ENCODE results near the gene ARL3.

DNA sequence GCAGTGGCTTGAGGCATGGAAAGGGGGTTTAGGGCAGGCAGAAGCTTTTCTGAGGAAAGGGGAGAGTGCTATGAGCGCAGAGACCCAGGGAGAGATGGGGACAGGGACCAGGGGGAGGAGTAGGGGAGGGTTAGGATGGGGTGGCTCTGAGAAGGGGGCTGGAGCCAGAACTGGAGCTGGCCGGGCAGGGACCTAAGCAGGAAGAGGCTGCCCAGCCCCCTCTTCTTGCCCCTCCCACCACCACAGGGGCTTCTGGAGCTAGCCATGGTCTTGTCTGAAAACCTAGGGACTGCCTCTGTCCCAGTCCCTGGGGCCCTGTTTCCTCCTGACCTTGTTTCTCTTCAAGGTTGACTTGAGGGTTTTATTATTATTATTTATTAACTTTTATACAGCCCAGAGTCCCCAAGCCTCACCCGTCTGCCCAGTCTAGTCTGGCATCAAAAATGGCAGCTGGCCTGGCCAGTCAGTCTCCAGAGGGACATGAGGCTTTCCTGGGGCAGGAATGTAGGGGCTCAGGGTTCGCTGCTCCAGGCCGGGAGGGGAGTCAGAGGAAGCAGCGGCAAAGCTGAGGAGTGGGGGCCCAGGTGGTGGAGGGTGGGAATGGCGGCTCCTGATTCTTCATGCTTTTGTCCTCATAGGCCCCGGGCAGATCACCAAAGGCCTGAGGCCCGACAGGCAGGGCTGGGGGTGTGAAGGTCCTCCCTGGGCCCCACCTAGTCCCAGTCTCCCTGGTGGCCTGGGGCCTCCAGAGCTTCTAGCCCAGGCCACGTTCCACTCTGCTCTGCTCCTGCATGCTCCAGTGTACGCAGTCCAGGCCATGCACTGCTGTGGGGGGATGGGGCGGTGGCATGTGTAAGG lies 64.2 kb downstream of the ARL3 start:
- TF ChIP-seq MXI1 (IDR thresholded peaks at IDR 0.05; ENCODE audit: borderline replicate concordance, low read depth, low read length) (no peak), POLR2A (IDR thresholded peaks at IDR 0.05; ENCODE audit: low read depth, low read length) (no peak), MAFK (IDR thresholded peaks at IDR 0.05; ENCODE audit: low read depth, low read length) (no peak), CEBPB (IDR thresholded peaks at IDR 0.05; ENCODE audit: low read depth, low read length) (no peak), MAZ (IDR thresholded peaks at IDR 0.05; ENCODE audit: borderline replicate concordance, low read depth, low read length) (no peak), CHD1 (IDR thresholded peaks at IDR 0.05; ENCODE audit: low read depth, low read length) (no peak), FOS (IDR thresholded peaks at IDR 0.05; ENCODE audit: low read depth, low read length) (no peak), RCOR1 (IDR thresholded peaks at IDR 0.05; ENCODE audit: insufficient replicate concordance, low read length) (no peak)
- TF ChIP-seq, protein P1, sequence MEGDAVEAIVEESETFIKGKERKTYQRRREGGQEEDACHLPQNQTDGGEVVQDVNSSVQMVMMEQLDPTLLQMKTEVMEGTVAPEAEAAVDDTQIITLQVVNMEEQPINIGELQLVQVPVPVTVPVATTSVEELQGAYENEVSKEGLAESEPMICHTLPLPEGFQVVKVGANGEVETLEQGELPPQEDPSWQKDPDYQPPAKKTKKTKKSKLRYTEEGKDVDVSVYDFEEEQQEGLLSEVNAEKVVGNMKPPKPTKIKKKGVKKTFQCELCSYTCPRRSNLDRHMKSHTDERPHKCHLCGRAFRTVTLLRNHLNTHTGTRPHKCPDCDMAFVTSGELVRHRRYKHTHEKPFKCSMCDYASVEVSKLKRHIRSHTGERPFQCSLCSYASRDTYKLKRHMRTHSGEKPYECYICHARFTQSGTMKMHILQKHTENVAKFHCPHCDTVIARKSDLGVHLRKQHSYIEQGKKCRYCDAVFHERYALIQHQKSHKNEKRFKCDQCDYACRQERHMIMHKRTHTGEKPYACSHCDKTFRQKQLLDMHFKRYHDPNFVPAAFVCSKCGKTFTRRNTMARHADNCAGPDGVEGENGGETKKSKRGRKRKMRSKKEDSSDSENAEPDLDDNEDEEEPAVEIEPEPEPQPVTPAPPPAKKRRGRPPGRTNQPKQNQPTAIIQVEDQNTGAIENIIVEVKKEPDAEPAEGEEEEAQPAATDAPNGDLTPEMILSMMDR (conservative IDR thresholded peaks at IDR 0.05; ENCODE audit: low read depth, low read length): no peak
- TF ChIP-seq, protein P2, sequence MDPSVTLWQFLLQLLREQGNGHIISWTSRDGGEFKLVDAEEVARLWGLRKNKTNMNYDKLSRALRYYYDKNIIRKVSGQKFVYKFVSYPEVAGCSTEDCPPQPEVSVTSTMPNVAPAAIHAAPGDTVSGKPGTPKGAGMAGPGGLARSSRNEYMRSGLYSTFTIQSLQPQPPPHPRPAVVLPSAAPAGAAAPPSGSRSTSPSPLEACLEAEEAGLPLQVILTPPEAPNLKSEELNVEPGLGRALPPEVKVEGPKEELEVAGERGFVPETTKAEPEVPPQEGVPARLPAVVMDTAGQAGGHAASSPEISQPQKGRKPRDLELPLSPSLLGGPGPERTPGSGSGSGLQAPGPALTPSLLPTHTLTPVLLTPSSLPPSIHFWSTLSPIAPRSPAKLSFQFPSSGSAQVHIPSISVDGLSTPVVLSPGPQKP (IDR thresholded peaks at IDR 0.05; ENCODE audit: borderline replicate concordance, low read depth, low read length): no peak
- TF ChIP-seq, protein P3, sequence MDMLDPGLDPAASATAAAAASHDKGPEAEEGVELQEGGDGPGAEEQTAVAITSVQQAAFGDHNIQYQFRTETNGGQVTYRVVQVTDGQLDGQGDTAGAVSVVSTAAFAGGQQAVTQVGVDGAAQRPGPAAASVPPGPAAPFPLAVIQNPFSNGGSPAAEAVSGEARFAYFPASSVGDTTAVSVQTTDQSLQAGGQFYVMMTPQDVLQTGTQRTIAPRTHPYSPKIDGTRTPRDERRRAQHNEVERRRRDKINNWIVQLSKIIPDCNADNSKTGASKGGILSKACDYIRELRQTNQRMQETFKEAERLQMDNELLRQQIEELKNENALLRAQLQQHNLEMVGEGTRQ (IDR thresholded peaks at IDR 0.05; ENCODE audit: low read depth, low read length): no peak

All from IMR-90 (cell line).